Astrocyte of the cerebellum (primary cell): Measurements from ENCODE around the gene BZW1.

Experiments
- DNase-seq: peaks from one replicate; pipeline ENCODE4 v3.0.0-alpha.2; 2011; ENCODE audit warnings: low read depth
- H3K4me3 ChIP-seq: 2 replicates; pipeline ENCODE4 v1.5.1; 2011; ENCODE audit warnings: mild to moderate bottlenecking, low read depth, low read length, moderate library complexity
- in situ Hi-C: cut with HindIII; loops from 2 replicates; pipeline ENCODE4 v1.10.0; 2017; ENCODE audit warnings: low sequenced_read_pairs
- TF ChIP-seq, protein P1 (sequence below): IDR thresholded peaks from 2 replicates; pipeline ENCODE4 v1.5.1; 2012; ENCODE audit warnings: low read length, low read depth, moderate library complexity, mild to moderate bottlenecking; ENCODE audit errors: missing control alignments

Gene BZW1

DNA sequence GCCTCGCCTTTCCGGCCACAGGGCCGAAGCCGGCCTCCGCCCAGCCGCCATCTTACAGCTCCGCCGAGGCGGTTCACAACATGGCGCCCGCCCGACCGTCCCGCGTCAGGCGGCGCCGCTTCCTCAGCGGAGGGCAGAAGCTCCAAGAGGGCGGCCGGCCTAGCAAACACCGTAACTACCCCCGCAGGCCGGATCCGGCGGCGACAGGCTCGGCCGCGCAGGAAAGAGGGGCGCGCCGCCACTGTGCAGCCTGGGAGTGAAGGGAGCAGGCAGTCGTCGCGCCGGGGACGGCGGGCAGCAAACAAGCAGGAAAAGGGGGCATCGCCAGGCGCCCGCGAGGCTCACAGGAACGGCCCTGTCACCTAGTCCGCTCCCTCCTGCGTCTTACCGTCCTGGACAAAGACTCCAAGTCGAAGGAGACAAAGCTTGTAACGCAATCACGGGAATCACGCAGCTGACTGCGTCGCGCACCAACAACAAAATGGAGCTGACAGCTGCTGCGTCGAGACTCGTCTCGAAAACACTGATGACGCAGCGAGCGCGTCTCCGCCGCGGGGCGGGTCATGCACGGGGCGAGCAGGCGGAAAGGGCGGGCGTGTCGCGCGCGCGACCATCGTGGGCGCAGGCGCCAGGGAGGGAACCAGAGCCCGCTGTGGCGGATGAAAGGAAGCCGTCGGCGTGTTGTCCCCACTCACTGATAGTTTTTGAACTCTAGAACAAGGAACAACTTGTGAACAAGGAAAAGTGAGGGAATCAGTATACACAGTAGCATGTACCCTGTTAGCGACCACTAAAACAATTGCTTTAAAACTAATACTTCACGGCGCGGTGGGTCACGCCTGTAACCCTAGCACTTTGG lies 52.7 kb downstream of the BZW1 start, which contains the start of gene CLK1:
CLK1 (minus strand) TSS at position 483 of the 859 bp plus-strand sequence. CDS start 2,796 bp downstream, outside the sequence.
- in situ Hi-C loops = no loop called here
- DNase-seq = peak; percentile 74
- TF ChIP-seq, protein P1, sequence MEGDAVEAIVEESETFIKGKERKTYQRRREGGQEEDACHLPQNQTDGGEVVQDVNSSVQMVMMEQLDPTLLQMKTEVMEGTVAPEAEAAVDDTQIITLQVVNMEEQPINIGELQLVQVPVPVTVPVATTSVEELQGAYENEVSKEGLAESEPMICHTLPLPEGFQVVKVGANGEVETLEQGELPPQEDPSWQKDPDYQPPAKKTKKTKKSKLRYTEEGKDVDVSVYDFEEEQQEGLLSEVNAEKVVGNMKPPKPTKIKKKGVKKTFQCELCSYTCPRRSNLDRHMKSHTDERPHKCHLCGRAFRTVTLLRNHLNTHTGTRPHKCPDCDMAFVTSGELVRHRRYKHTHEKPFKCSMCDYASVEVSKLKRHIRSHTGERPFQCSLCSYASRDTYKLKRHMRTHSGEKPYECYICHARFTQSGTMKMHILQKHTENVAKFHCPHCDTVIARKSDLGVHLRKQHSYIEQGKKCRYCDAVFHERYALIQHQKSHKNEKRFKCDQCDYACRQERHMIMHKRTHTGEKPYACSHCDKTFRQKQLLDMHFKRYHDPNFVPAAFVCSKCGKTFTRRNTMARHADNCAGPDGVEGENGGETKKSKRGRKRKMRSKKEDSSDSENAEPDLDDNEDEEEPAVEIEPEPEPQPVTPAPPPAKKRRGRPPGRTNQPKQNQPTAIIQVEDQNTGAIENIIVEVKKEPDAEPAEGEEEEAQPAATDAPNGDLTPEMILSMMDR = no peak
- H3K4me3 ChIP-seq = peak within 1 kb of the TSS; percentile 99

DNA sequence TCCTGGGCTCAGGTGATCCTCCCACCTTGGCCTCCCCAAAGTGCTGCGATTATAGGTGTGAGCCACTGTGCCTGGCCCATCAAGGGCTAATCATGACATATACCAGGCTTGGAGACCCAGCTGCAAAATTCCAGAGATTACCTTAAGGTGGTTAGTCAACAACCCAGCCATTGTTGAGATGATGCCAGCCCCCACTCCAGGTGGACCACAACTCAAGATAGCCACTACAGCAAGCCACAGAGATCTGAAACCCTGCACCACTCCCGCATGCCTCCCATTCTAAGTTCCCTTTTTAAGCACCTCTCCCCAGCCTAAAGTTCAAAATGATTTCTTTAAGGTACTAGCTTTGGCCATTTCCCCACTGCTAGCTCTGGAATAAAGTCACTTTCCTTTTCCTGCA lies 57.3 kb downstream of the BZW1 start:
- in situ Hi-C loops = no loop called here
- TF ChIP-seq, protein P1 = no peak
- H3K4me3 ChIP-seq = no peak overlapping the region
- DNase-seq = no peak

DNA sequence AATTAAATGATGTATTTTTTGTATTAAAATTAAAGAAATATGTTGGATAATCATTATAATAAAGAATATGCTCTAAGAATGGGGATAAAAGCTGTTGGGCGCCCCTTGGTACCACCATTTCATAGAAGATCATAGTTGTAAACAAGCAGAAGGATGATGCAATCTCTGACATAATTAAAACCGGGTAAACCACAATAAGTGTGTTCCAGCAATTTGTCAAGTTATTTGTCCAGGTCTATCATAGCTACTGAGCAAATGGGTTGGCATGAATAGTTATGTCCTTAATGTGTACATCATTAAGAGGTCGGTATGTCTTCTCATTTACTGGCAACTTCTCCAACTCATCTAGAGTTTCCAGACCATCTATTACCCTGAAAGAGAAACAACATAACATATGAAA lies 59.4 kb downstream of the BZW1 start:
- H3K4me3 ChIP-seq = no peak overlapping the region
- in situ Hi-C loops = no loop called here
- TF ChIP-seq, protein P1 = no peak
- DNase-seq = no peak

DNA sequence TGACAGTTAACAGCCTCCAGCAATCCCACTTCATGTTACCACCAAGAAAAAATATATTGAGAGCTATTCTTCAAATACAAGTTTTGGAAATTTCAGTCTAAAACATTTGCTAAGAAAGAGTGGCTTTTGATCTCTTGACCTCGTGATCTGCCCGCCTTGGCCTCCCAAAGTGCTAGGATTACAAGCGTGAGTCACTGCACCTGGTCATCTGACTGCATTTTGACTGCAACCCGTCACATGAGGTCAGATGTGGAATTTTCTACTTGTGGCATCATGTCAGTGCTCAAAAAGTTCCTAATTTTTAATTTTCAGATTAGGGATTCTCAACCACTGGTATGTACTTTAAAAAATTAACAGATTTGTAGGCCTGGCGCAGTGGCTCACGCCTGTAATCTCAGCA lies 61.9 kb downstream of the BZW1 start:
- TF ChIP-seq, protein P1 = no peak
- in situ Hi-C loops = no loop called here
- DNase-seq = no peak
- no peak overlapping the region for H3K4me3 ChIP-seq
